IMR-90 (cell line): ENCODE measurements around the gene ELL. TPM values are rescaled to one million over a fixed set of nuclear protein-coding genes. Genes with fewer than 3 reads are reported as not detected.

Experiments
- ATAC-seq: fragments of 200-7000 bp; cut with Tn5 transposase; 2 replicates; pipeline ENCODE4 v1.9.1; 2020; ENCODE audit warnings: low read depth, mild to moderate bottlenecking, moderate library complexity
- BruUV-seq: library from RNA; stranded (reverse); fragments of 400-500 nt; replicated peaks from 2 replicates; lab custom pipeline; 2021; lab: Mats Ljungman, UMichigan
- CTCF ChIA-PET: fragments of 300-600 bp; formaldehyde crosslinking; extraction: SDS; loops from one replicate; lab custom pipeline; 2021; ENCODE audit warnings: antibody characterized with exemption; lab: Yijun Ruan, JAX
- POLR2A ChIA-PET: fragments of 300-600 bp; sonication (Branson Sonifier 250); formaldehyde crosslinking; loops from one replicate; lab custom pipeline; 2022; ENCODE audit warnings: antibody characterized with exemption; ENCODE audit not compliant: unreplicated experiment; lab: Charles Lee
- DNase-seq: peaks from one replicate; pipeline ENCODE4 v3.0.0; 2013
- H2AFZ ChIP-seq: replicated peaks from 2 replicates; pipeline ENCODE3; 2013; ENCODE audit warnings: low read length, mild to moderate bottlenecking; ENCODE audit not compliant: poor library complexity
- H2AK5ac ChIP-seq: 2 replicates; pipeline ENCODE4 v1.6.1; 2013; ENCODE audit warnings: low read depth, low read length, inconsistent platforms
- H2AK9ac ChIP-seq: replicated peaks from 2 replicates; pipeline ENCODE3; 2013; ENCODE audit warnings: mild to moderate bottlenecking, low read depth, low read length, moderate library complexity; ENCODE audit not compliant: poor library complexity
- H2BK120ac ChIP-seq: 2 replicates; pipeline ENCODE4 v1.6.1; 2013; ENCODE audit warnings: low read depth, low read length, inconsistent platforms
- H2BK15ac ChIP-seq: 3 replicates; pipeline ENCODE4 v1.6.1; 2013; ENCODE audit warnings: low read depth, low read length, inconsistent platforms
- H2BK20ac ChIP-seq: 2 replicates; pipeline ENCODE4 v1.6.1; 2013; ENCODE audit warnings: low read depth, mild to moderate bottlenecking, inconsistent platforms, low read length, moderate library complexity
- H2BK5ac ChIP-seq: 2 replicates; pipeline ENCODE4 v1.6.1; 2013; ENCODE audit warnings: mild to moderate bottlenecking, low read depth, low read length, inconsistent platforms; ENCODE audit not compliant: poor library complexity, severe bottlenecking
- H3K14ac ChIP-seq: replicated peaks from 2 replicates; pipeline ENCODE4 v1.6.1; 2013; ENCODE audit warnings: low read depth, low read length, inconsistent platforms
- H3K18ac ChIP-seq: 2 replicates; pipeline ENCODE4 v1.6.1; 2013; ENCODE audit warnings: low read depth, low read length, control low read depth
- H3K23ac ChIP-seq: 2 replicates; pipeline ENCODE4 v1.6.1; 2013; ENCODE audit warnings: low read depth, low read length, inconsistent platforms
- H3K27ac ChIP-seq: 2 replicates; pipeline ENCODE4 v1.5.1; 2013; ENCODE audit warnings: mild to moderate bottlenecking, control low read depth, low read length; ENCODE audit not compliant: insufficient read depth
- H3K27me3 ChIP-seq: 2 replicates; pipeline ENCODE4 v1.6.1; 2013; ENCODE audit warnings: low read length; ENCODE audit not compliant: control insufficient read depth, insufficient read depth
- H3K36me3 ChIP-seq: 2 replicates; pipeline ENCODE4 v1.6.1; 2013; ENCODE audit warnings: low read length, mixed read lengths; ENCODE audit not compliant: control insufficient read depth, insufficient read depth
- H3K4ac ChIP-seq: 2 replicates; pipeline ENCODE4 v1.6.1; 2013; ENCODE audit warnings: low read depth, low read length, inconsistent platforms
- H3K4me1 ChIP-seq: 2 replicates; pipeline ENCODE4 v1.6.1; 2013; ENCODE audit warnings: low read length, mixed read lengths; ENCODE audit not compliant: control insufficient read depth, insufficient read depth
- H3K4me2 ChIP-seq: 2 replicates; pipeline ENCODE4 v1.6.1; 2013; ENCODE audit warnings: low read depth, mild to moderate bottlenecking, control low read depth, low read length, moderate library complexity
- H3K4me3 ChIP-seq: 2 replicates; pipeline ENCODE4 v1.5.1; 2013; ENCODE audit warnings: low read depth, mild to moderate bottlenecking, control low read depth, low read length, moderate library complexity; ENCODE audit not compliant: insufficient read depth
- H3K56ac ChIP-seq: 2 replicates; pipeline ENCODE4 v1.6.1; 2013; ENCODE audit warnings: low read length, inconsistent platforms; ENCODE audit not compliant: insufficient read depth; ENCODE audit errors: extremely low read depth
- H3K79me1 ChIP-seq, 2 experiments: 2 replicates each; pipeline ENCODE4 v1.6.1; 2013; ENCODE audit warnings: low read length in 2 of 2, inconsistent platforms in 1 of 2, low read depth in 1 of 2
- H3K9ac ChIP-seq: 2 replicates; pipeline ENCODE4 v1.6.1; 2013; ENCODE audit warnings: low read depth, low read length, control low read depth
- H3K9me1 ChIP-seq: 2 replicates; pipeline ENCODE4 v1.6.1; 2013; ENCODE audit warnings: low read length, inconsistent platforms; ENCODE audit not compliant: insufficient read depth
- H3K9me3 ChIP-seq: 2 replicates; pipeline ENCODE4 v1.6.1; 2013; ENCODE audit warnings: low read length; ENCODE audit not compliant: control insufficient read depth, insufficient read depth
- H4K20me1 ChIP-seq: 2 replicates; pipeline ENCODE4 v1.6.1; 2013; ENCODE audit warnings: low read length, inconsistent platforms; ENCODE audit not compliant: insufficient read depth
- H4K5ac ChIP-seq: 2 replicates; pipeline ENCODE4 v1.6.1; 2013; ENCODE audit warnings: mild to moderate bottlenecking, low read depth, low read length, control low read depth
- H4K8ac ChIP-seq, 2 experiments: 2 replicates each; pipeline ENCODE4 v1.6.1; 2013; ENCODE audit warnings: low read depth in 2 of 2, low read length in 2 of 2, control low read depth in 1 of 2, inconsistent platforms in 1 of 2
- H4K91ac ChIP-seq: 2 replicates; pipeline ENCODE4 v1.6.1; 2013; ENCODE audit warnings: low read depth, low read length, inconsistent platforms; ENCODE audit not compliant: insufficient read depth
- BHLHE40 ChIP-seq: fragments of 150-350 bp; IDR thresholded peaks from 2 replicates; pipeline ENCODE4 v1.6.1; 2016; ENCODE audit warnings: mild to moderate bottlenecking, low read depth, low read length
- CEBPB ChIP-seq: IDR thresholded peaks from 2 replicates; pipeline ENCODE4 v1.6.1; 2012; ENCODE audit warnings: low read depth, low read length, improper control_type of control experiment
- CHD1 ChIP-seq: IDR thresholded peaks from 2 replicates; pipeline ENCODE4 v1.6.1; 2012; ENCODE audit warnings: low read depth, low read length, improper control_type of control experiment
- FOS ChIP-seq: fragments of 150-350 bp; IDR thresholded peaks from 2 replicates; pipeline ENCODE4 v1.6.1; 2016; ENCODE audit warnings: low read depth, low read length
- MAFK ChIP-seq: IDR thresholded peaks from 2 replicates; pipeline ENCODE4 v1.6.1; 2012; ENCODE audit warnings: low read depth, low read length, improper control_type of control experiment
- MAZ ChIP-seq: IDR thresholded peaks from 2 replicates; pipeline ENCODE4 v1.6.1; 2012; ENCODE audit warnings: low read depth, mild to moderate bottlenecking, low read length, improper control_type of control experiment, moderate library complexity, borderline replicate concordance
- MXI1 ChIP-seq: IDR thresholded peaks from 2 replicates; pipeline ENCODE4 v1.6.1; 2012; ENCODE audit warnings: low read depth, mild to moderate bottlenecking, low read length, moderate library complexity, borderline replicate concordance
- NFE2L2 ChIP-seq: fragments of 150-350 bp; IDR thresholded peaks from 2 replicates; pipeline ENCODE4 v1.6.1; 2016; ENCODE audit warnings: low read depth, mild to moderate bottlenecking, low read length
- POLR2A ChIP-seq: IDR thresholded peaks from 2 replicates; pipeline ENCODE4 v1.6.1; 2012; ENCODE audit warnings: mild to moderate bottlenecking, low read depth, low read length
- RCOR1 ChIP-seq: IDR thresholded peaks from 2 replicates; pipeline ENCODE4 v1.6.1; 2012; ENCODE audit warnings: mild to moderate bottlenecking, low read length, improper control_type of control experiment; ENCODE audit not compliant: insufficient replicate concordance
- RFX5 ChIP-seq: IDR thresholded peaks from 2 replicates; pipeline ENCODE4 v1.8.0; 2012; ENCODE audit warnings: low read depth, mild to moderate bottlenecking, low read length, moderate library complexity
- SMC3 ChIP-seq: fragments of 150-350 bp; IDR thresholded peaks from 2 replicates; pipeline ENCODE4 v1.6.1; 2016; ENCODE audit warnings: low read depth, mild to moderate bottlenecking, antibody characterized with exemption, low read length, moderate library complexity
- WGBS, 2 experiments: methylation state at CpG; one replicate each; pipeline versions ENCODE4 v1.1.5 to v1.1.7; 2013; ENCODE audit warnings: missing lambda C conversion rate in 2 of 2; ENCODE audit not compliant: insufficient read length in 1 of 2; ENCODE audit errors: extremely low coverage in 2 of 2; 5-methylcytosine and 5-hydroxymethylcytosine counted together
- dilution Hi-C: fragments of 300-500 bp; cut with HindIII; formaldehyde crosslinking; loops from one replicate; pipeline ENCODE4 v1.14.3; 2018; ENCODE audit warnings: low sequenced_read_pairs; ENCODE audit not compliant: unreplicated experiment
- in situ Hi-C: fragments of 300-500 bp; cut with MboI; formaldehyde crosslinking; loops from 3 replicates; pipeline ENCODE4 v1.14.3; 2019; ENCODE audit warnings: low sequenced_read_pairs, inconsistent platforms, mixed read lengths
- intact Hi-C: fragments of 100-400 bp; cut with micrococcal nuclease; formaldehyde crosslinking; loops from 2 replicates; pipeline ENCODE4 v1.10.0; 2022
- polyA plus RNA-seq, 3 experiments: library from polyadenylated mRNA; depleted of rRNA; stranded (reverse); fragments of >200 nt; gene quantifications; 2 replicates each; pipeline ENCODE4 v1.2.3, GENCODE V29; 2012; ENCODE audit warnings: low replicate concordance in 1 of 3
- total RNA-seq: library from RNA; depleted of rRNA; stranded (reverse); fragments of >200 nt; gene quantifications from 2 replicates; pipeline ENCODE4 v1.2.3, GENCODE V29; 2012
- TF ChIP-seq, protein P1 (sequence below): conservative IDR thresholded peaks from 2 replicates; pipeline ENCODE4 v1.5.1; 2012; ENCODE audit warnings: mild to moderate bottlenecking, low read depth, low read length, improper control_type of control experiment
- TF ChIP-seq, protein P2 (sequence below): fragments of 150-350 bp; IDR thresholded peaks from 2 replicates; pipeline ENCODE4 v1.6.1; 2017; ENCODE audit warnings: mild to moderate bottlenecking, antibody characterized with exemption, low read length, low read depth
- TF ChIP-seq, protein P3 (sequence below): fragments of 150-350 bp; IDR thresholded peaks from 2 replicates; pipeline ENCODE4 v1.6.1; 2016; ENCODE audit warnings: low read depth, mild to moderate bottlenecking, low read length, moderate library complexity, borderline replicate concordance

Gene ELL
- total and polyA plus RNA-seq, 2 of the 4 experiments (the other 2 are of a cell fraction): 6.3 to 13.1 TPM

DNA sequence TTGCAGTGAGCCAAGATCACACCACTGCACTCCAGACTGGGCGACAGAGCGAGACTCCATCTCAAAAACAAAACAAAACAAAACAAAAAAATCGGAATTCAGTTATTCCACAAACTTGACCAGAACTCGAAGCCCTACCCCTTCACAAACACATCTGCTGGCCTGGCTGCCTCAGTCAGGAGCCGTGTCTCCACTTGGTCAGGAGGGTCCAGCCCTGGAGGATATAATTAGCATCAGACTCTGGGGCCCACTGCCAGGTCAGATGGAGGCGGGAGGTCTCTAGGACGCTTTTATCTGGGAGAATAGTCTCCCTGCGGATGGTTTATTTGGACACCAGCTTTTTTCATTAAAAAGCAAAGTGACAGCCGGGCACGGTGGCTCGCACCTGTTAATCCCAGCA is 8.0 kb downstream of the ELL start:
- in situ Hi-C loops: no loop called here
- BruUV-seq: no TSS peak
- peaks cover 7 to 87% of the 10 kb centered on the region in 2 experiments; a peak in 3 of 4 replicates for H3K79me1 ChIP-seq
- no peaks in the 10 kb centered on the region for H3K9me3 ChIP-seq
- H3K27ac ChIP-seq: no peak overlapping the region
- no peak overlapping the region for H2AFZ ChIP-seq
- no peak overlapping the region for H2BK120ac ChIP-seq
- H2AK5ac ChIP-seq: no peak overlapping the region
- ChIA-PET CTCF (no interaction called here), POLR2A (no interaction called here)
- WGBS, 2 experiments: 67% methylated on average over 2 of the region's 11 CpGs; no CpG with 5 or more reads in 1 of the 2 experiments
- no peak overlapping the region for H2BK20ac ChIP-seq
- no peak overlapping the region for H2BK5ac ChIP-seq
- H3K23ac ChIP-seq: no peak overlapping the region
- peaks cover 43% of the 10 kb centered on the region for H3K9me1 ChIP-seq
- H2AK9ac ChIP-seq: peak overlapping the region; percentile 28
- no peaks in the 10 kb centered on the region for H3K27me3 ChIP-seq
- TF ChIP-seq BHLHE40 (no peak), MXI1 (no peak), MAZ (no peak), CHD1 (no peak), RFX5 (no peak), MAFK (no peak), RCOR1 (no peak), CEBPB (no peak), POLR2A (no peak), NFE2L2 (no peak), SMC3 (no peak), FOS (no peak)
- TF ChIP-seq, protein P1, sequence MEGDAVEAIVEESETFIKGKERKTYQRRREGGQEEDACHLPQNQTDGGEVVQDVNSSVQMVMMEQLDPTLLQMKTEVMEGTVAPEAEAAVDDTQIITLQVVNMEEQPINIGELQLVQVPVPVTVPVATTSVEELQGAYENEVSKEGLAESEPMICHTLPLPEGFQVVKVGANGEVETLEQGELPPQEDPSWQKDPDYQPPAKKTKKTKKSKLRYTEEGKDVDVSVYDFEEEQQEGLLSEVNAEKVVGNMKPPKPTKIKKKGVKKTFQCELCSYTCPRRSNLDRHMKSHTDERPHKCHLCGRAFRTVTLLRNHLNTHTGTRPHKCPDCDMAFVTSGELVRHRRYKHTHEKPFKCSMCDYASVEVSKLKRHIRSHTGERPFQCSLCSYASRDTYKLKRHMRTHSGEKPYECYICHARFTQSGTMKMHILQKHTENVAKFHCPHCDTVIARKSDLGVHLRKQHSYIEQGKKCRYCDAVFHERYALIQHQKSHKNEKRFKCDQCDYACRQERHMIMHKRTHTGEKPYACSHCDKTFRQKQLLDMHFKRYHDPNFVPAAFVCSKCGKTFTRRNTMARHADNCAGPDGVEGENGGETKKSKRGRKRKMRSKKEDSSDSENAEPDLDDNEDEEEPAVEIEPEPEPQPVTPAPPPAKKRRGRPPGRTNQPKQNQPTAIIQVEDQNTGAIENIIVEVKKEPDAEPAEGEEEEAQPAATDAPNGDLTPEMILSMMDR: no peak
- TF ChIP-seq, protein P2, sequence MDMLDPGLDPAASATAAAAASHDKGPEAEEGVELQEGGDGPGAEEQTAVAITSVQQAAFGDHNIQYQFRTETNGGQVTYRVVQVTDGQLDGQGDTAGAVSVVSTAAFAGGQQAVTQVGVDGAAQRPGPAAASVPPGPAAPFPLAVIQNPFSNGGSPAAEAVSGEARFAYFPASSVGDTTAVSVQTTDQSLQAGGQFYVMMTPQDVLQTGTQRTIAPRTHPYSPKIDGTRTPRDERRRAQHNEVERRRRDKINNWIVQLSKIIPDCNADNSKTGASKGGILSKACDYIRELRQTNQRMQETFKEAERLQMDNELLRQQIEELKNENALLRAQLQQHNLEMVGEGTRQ: no peak
- TF ChIP-seq, protein P3, sequence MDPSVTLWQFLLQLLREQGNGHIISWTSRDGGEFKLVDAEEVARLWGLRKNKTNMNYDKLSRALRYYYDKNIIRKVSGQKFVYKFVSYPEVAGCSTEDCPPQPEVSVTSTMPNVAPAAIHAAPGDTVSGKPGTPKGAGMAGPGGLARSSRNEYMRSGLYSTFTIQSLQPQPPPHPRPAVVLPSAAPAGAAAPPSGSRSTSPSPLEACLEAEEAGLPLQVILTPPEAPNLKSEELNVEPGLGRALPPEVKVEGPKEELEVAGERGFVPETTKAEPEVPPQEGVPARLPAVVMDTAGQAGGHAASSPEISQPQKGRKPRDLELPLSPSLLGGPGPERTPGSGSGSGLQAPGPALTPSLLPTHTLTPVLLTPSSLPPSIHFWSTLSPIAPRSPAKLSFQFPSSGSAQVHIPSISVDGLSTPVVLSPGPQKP: no peak
- no peak overlapping the region for H3K4me2 ChIP-seq
- ATAC-seq: no peak
- no peak overlapping the region for H3K4me3 ChIP-seq
- H4K91ac ChIP-seq: no peak overlapping the region
- DNase-seq: no peak
- no peak overlapping the region for H3K56ac ChIP-seq
- H2BK15ac ChIP-seq: no peak overlapping the region
- peaks cover 18% of the 10 kb centered on the region for H3K4me1 ChIP-seq
- H4K5ac ChIP-seq: no peak overlapping the region
- no peak overlapping the region for H3K4ac ChIP-seq
- intact Hi-C loops: no loop called here
- H4K8ac ChIP-seq: no peak overlapping the region
- peaks cover 95% of the 10 kb centered on the region for H4K20me1 ChIP-seq
- H3K9ac ChIP-seq: no peak overlapping the region
- dilution Hi-C loops: no loop called here
- H3K14ac ChIP-seq: no peak overlapping the region
- no peak overlapping the region for H3K18ac ChIP-seq
- H3K36me3 ChIP-seq: no peaks in the 10 kb centered on the region
